PC-3 (cell line): ENCODE measurements around the gene GRK1. TPM values are rescaled to one million over a fixed set of nuclear protein-coding genes. Genes with fewer than 3 reads are reported as not detected.

Experiments used
- ATAC-seq: fragments of 200-7000 bp; cut with Tn5 transposase; 2 replicates; pipeline ENCODE4 v1.9.1; 2020; ENCODE audit warnings: mild to moderate bottlenecking, moderate library complexity
- BruUV-seq: library from RNA; stranded (reverse); fragments of 400-500 nt; replicated peaks from 2 replicates; lab custom pipeline; 2021; lab: Mats Ljungman, UMichigan
- CTCF ChIA-PET: fragments of 300-600 bp; sonication (Branson Sonifier 250); formaldehyde crosslinking; loops from one replicate; lab custom pipeline; 2022; ENCODE audit warnings: antibody characterized with exemption; lab: Charles Lee
- POLR2A ChIA-PET: fragments of 300-600 bp; sonication (Branson Sonifier 250); formaldehyde crosslinking; loops from one replicate; lab custom pipeline; 2022; ENCODE audit warnings: antibody characterized with exemption; ENCODE audit not compliant: unreplicated experiment; lab: Charles Lee
- DNase-seq: peaks from one replicate; pipeline ENCODE4 v3.0.0-alpha.2; 2015
- H2AFZ ChIP-seq: fragments of 300-600 bp; sonication (generic); 2 replicates; pipeline ENCODE4 v1.6.0; 2016; ENCODE audit warnings: antibody characterized with exemption, low read length
- H3F3A ChIP-seq: fragments of 300-600 bp; sonication (generic); one replicate; pipeline ENCODE4 v1.6.0; 2017; ENCODE audit warnings: antibody characterized with exemption, low read length, control low read depth, mild to moderate bottlenecking; ENCODE audit not compliant: unreplicated experiment
- H3K27ac ChIP-seq: fragments of 300-600 bp; sonication (generic); 2 replicates; pipeline ENCODE4 v1.5.1; 2016; ENCODE audit warnings: mild to moderate bottlenecking, low read length
- H3K27me3 ChIP-seq: fragments of 300-600 bp; sonication (generic); 2 replicates; pipeline ENCODE4 v1.6.1; 2016; ENCODE audit warnings: low read length, mixed read lengths
- H3K36me3 ChIP-seq: fragments of 300-600 bp; sonication (generic); 2 replicates; pipeline ENCODE4 v1.6.1; 2016; ENCODE audit warnings: low read depth, mixed run types, low read length, mixed read lengths
- H3K4me1 ChIP-seq: fragments of 300-600 bp; sonication (generic); 2 replicates; pipeline ENCODE4 v1.5.1; 2016; ENCODE audit warnings: low read length; ENCODE audit not compliant: insufficient read depth
- H3K4me2 ChIP-seq: fragments of 300-600 bp; sonication (generic); 2 replicates; pipeline ENCODE4 v1.6.0; 2016; ENCODE audit warnings: low read length
- H3K4me3 ChIP-seq: fragments of 300-600 bp; sonication (generic); 2 replicates; pipeline ENCODE4 v1.5.1; 2016; ENCODE audit warnings: mild to moderate bottlenecking, low read length, mixed read lengths
- H3K79me2 ChIP-seq: fragments of 300-600 bp; sonication (generic); 2 replicates; pipeline ENCODE4 v1.6.1; 2017; ENCODE audit warnings: low read length, mixed read lengths
- H3K9ac ChIP-seq: fragments of 300-600 bp; sonication (generic); 2 replicates; pipeline ENCODE4 v1.6.0; 2016; ENCODE audit warnings: mild to moderate bottlenecking, low read length
- H3K9me2 ChIP-seq: fragments of 300-600 bp; sonication (generic); replicated peaks from 2 replicates; pipeline ENCODE4 v1.6.1; 2016; ENCODE audit warnings: mixed run types, low read length, mixed read lengths
- H3K9me3 ChIP-seq: fragments of 300-600 bp; sonication (generic); 2 replicates; pipeline ENCODE4 v1.6.1; 2016; ENCODE audit warnings: low read length, mixed read lengths
- H4K20me1 ChIP-seq: fragments of 300-600 bp; sonication (generic); 2 replicates; pipeline ENCODE4 v1.6.1; 2016; ENCODE audit warnings: low read length, mixed read lengths
- CTCF ChIP-seq: fragments of 300-600 bp; sonication (generic); conservative IDR thresholded peaks from 2 replicates; pipeline ENCODE4 v1.5.1; 2017; ENCODE audit warnings: antibody characterized with exemption, low read depth, mild to moderate bottlenecking, low read length
- EZH2 ChIP-seq: fragments of 300-600 bp; sonication (generic); IDR thresholded peaks from one replicate; pipeline ENCODE4 v1.6.1; 2017; ENCODE audit warnings: antibody characterized with exemption, mild to moderate bottlenecking, low read length; ENCODE audit not compliant: unreplicated experiment
- EZH2phosphoT487 ChIP-seq: fragments of 300-600 bp; sonication (generic); IDR thresholded peaks from 2 replicates; pipeline ENCODE4 v1.6.1; 2018; ENCODE audit warnings: mild to moderate bottlenecking, antibody characterized with exemption, low read length, borderline replicate concordance
- intact Hi-C: fragments of 100-400 bp; cut with micrococcal nuclease; formaldehyde crosslinking; loops from 2 replicates; pipeline ENCODE4 v1.9.0; 2023
- total RNA-seq: library from RNA; depleted of rRNA; stranded (reverse); fragments of >200 nt; gene quantifications from 2 replicates; pipeline ENCODE4 v1.2.3, GENCODE V29; 2014

The GRK1 gene
- total RNA-seq, 1 experiment from 2014 or later = not detected

- Histone ChIP-seq H3K4me2 (peak overlapping the region; percentile 71), H4K20me1 (no peaks in the 10 kb centered on the region), H3K9ac (peak overlapping the region; percentile 51), H3K36me3 (no peaks in the 10 kb centered on the region), H3F3A (no peaks in the 10 kb centered on the region), H2AFZ (peak overlapping the region; percentile 77), H3K9me3 (no peaks in the 10 kb centered on the region), H3K79me2 (no peaks in the 10 kb centered on the region), H3K27ac (peak overlapping the region; percentile 51), H3K27me3 (no peaks in the 10 kb centered on the region), H3K9me2 (no peaks in the 10 kb centered on the region), H3K4me3 (no peak overlapping the region), H3K4me1 (peaks cover 17% of the 10 kb centered on the region)
- CTCF ChIA-PET = no interaction called here
- intact Hi-C loops = no loop called here
- no TSS peak for BruUV-seq
- peak; percentile 96 for ATAC-seq
- TF ChIP-seq CTCF = no peak; the same call in 1 of the 2 replicates
- no peak for TF ChIP-seq EZH2phosphoT487
- TF ChIP-seq EZH2 = no peak
- DNase-seq = peak; percentile 67
- POLR2A ChIA-PET = interaction anchor here (0.6 kb wide), 1 partner anchor 95 kb away, joined by 3 read pairs; no protein-coding TSS in a partner anchor
These were observed 75.0 kb downstream of the GRK1 start for GRCh38 chr13:113742000-113742441.

- Histone ChIP-seq H3K79me2 (no peaks in the 10 kb centered on the region), H2AFZ (peak overlapping the region; percentile 77), H3K27ac (peak overlapping the region; percentile 51), H3F3A (no peaks in the 10 kb centered on the region), H3K36me3 (no peaks in the 10 kb centered on the region), H4K20me1 (no peaks in the 10 kb centered on the region), H3K9ac (peak overlapping the region; percentile 51), H3K9me2 (no peaks in the 10 kb centered on the region), H3K9me3 (no peaks in the 10 kb centered on the region), H3K4me3 (no peak overlapping the region), H3K27me3 (no peaks in the 10 kb centered on the region), H3K4me1 (peaks cover 17% of the 10 kb centered on the region), H3K4me2 (peak overlapping the region; percentile 71)
- ChIA-PET POLR2A (no interaction called here), CTCF (no interaction called here)
- TF ChIP-seq EZH2 (no peak), CTCF (no peak), EZH2phosphoT487 (no peak)
- intact Hi-C loops = no loop called here
- DNase-seq = peak; percentile 7
- ATAC-seq = peak; percentile 29
- BruUV-seq = no TSS peak
These were observed 75.6 kb downstream of the GRK1 start for GRCh38 chr13:113742445-113743120.
